H1 (cell line): Measurements from ENCODE around the gene SHLD1.

ENCODE experiments used
- KDM1A ChIP-seq: fragments of 200-600, 300-600 bp; sonication (generic); IDR thresholded peaks from 2 replicates; pipeline ENCODE4 v1.7.1; 2016; ENCODE audit warnings: mild to moderate bottlenecking, low read length, borderline replicate concordance
- RFX5 ChIP-seq: IDR thresholded peaks from 2 replicates; pipeline ENCODE4 v1.6.1; 2011; ENCODE audit warnings: low read depth, low read length, improper control_type of control experiment, borderline replicate concordance
- SIX5 ChIP-seq: IDR thresholded peaks from 2 replicates; pipeline ENCODE4 v1.6.1; 2011; ENCODE audit warnings: mild to moderate bottlenecking, low read depth, low read length
- TF ChIP-seq, protein P1 (sequence below): IDR thresholded peaks from 2 replicates; pipeline ENCODE4 v1.6.1; 2012; ENCODE audit warnings: inconsistent platforms
- TF ChIP-seq, protein P2 (sequence below), 3 experiments: IDR thresholded peaks; 1 replicate in 2 of 3; 2 replicates in 1 of 3; pipeline versions ENCODE4 v1.5.1 to v1.6.1; 2011; ENCODE audit warnings: low read length in 3 of 3, mild to moderate bottlenecking in 3 of 3, inconsistent platforms in 2 of 3, low read depth in 1 of 3, moderate library complexity in 1 of 3; ENCODE audit not compliant: insufficient read depth in 1 of 3; ENCODE audit errors: control extremely low read depth in 1 of 3

- TF ChIP-seq, protein P1, sequence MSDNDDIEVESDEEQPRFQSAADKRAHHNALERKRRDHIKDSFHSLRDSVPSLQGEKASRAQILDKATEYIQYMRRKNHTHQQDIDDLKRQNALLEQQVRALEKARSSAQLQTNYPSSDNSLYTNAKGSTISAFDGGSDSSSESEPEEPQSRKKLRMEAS, result no peak
- TF ChIP-seq KDM1A, result no peak
- no peak for TF ChIP-seq SIX5
- TF ChIP-seq, protein P2, sequence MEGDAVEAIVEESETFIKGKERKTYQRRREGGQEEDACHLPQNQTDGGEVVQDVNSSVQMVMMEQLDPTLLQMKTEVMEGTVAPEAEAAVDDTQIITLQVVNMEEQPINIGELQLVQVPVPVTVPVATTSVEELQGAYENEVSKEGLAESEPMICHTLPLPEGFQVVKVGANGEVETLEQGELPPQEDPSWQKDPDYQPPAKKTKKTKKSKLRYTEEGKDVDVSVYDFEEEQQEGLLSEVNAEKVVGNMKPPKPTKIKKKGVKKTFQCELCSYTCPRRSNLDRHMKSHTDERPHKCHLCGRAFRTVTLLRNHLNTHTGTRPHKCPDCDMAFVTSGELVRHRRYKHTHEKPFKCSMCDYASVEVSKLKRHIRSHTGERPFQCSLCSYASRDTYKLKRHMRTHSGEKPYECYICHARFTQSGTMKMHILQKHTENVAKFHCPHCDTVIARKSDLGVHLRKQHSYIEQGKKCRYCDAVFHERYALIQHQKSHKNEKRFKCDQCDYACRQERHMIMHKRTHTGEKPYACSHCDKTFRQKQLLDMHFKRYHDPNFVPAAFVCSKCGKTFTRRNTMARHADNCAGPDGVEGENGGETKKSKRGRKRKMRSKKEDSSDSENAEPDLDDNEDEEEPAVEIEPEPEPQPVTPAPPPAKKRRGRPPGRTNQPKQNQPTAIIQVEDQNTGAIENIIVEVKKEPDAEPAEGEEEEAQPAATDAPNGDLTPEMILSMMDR (IDR thresholded peaks at IDR 0.05; ENCODE audit: control extremely low read depth in 1 of 3, insufficient read depth in 1 of 3, low read depth in 1 of 3, low read length in 3 of 3), result no peak
- no peak for TF ChIP-seq RFX5
Measured at GRCh38 chr20:5753814-5754213, 3.6 kb downstream of the SHLD1 start.
